Spleen (tissue), 11 donors: ENCODE data around the gene WASF2. TPM values are rescaled to one million over a fixed set of nuclear protein-coding genes. Genes with fewer than 3 reads are reported as not detected.
A peak's percentile ranks its signal among the peaks of the same experiment; 100 is the strongest.

Source experiments
- DNase-seq: peaks from one replicate; pipeline ENCODE4 v3.0.0-alpha.2; 2020
- H3K27ac ChIP-seq, 8 donors: fragments of 200-600 bp; sonication (generic) in 7 of 8; 1 replicate in 4 of 8; 2 replicates in 4 of 8; pipeline versions ENCODE4 v1.5.0 to v1.8.0; 2016 to 2021; ENCODE audit warnings: inconsistent platforms in 4 of 8, mild to moderate bottlenecking in 4 of 8, moderate library complexity in 1 of 8
- H3K27me3 ChIP-seq, 7 donors: fragments of 200-600 bp; sonication (generic) in 6 of 7; replicated peaks in 1 of 7; 1 replicate in 4 of 7; 2 replicates in 3 of 7; pipeline versions ENCODE4 v1.5.0 to v1.8.0; 2016 to 2021; ENCODE audit warnings: inconsistent platforms in 3 of 7, mild to moderate bottlenecking in 1 of 7
- H3K36me3 ChIP-seq, 6 donors: fragments of 200-600 bp; sonication (generic) in 5 of 6; 1 replicate in 4 of 6; 2 replicates in 2 of 6; pipeline versions ENCODE4 v1.5.0 to v1.8.0; 2016 to 2021; ENCODE audit warnings: inconsistent platforms in 2 of 6
- H3K4me1 ChIP-seq, 6 donors: fragments of 200-600 bp; sonication (generic) in 5 of 6; 1 replicate in 3 of 6; 2 replicates in 3 of 6; pipeline versions ENCODE4 v1.5.0 to v1.8.0; 2016 to 2021; ENCODE audit warnings: inconsistent platforms in 3 of 6
- H3K4me3 ChIP-seq, 8 donors: fragments of 200-600 bp; sonication (generic) in 7 of 8; 1 replicate in 4 of 8; 2 replicates in 4 of 8; pipeline versions ENCODE4 v1.5.0 to v1.8.0; 2016 to 2021; ENCODE audit warnings: inconsistent platforms in 4 of 8, mild to moderate bottlenecking in 4 of 8, moderate library complexity in 2 of 8
- H3K9me3 ChIP-seq, 8 donors: fragments of 200-600 bp; sonication (generic) in 7 of 8; 1 replicate in 4 of 8; 2 replicates in 4 of 8; pipeline versions ENCODE4 v1.5.0 to v1.8.0; 2016 to 2021; ENCODE audit warnings: inconsistent platforms in 4 of 8
- POLR2A ChIP-seq, 3 donors: fragments of 450-650 bp; IDR thresholded peaks; one replicate each; pipeline ENCODE4 v1.5.1; 2017; ENCODE audit warnings: antibody characterized with exemption in 3 of 3, mild to moderate bottlenecking in 1 of 3
- POLR2AphosphoS5 ChIP-seq, 3 donors: sonication (generic); formaldehyde crosslinking; IDR thresholded peaks; one replicate each; pipeline ENCODE4 v1.5.1; 2017; ENCODE audit warnings: antibody characterized with exemption in 3 of 3
- WGBS, 5 donors: extraction: QIAGEN DNeasy Blood & Tissue Kit in 3 of 5; methylation state at CpG; one replicate each; pipeline versions ENCODE4 v1.1.5 to v1.1.7; 2013 to 2018; 5-methylcytosine and 5-hydroxymethylcytosine counted together
- intact Hi-C: fragments of 100-400 bp; cut with DNase I; formaldehyde crosslinking; loops from one replicate; pipeline ENCODE4 v1.15.0; 2023; ENCODE audit warnings: low total_unique reads
- polyA plus RNA-seq, 3 donors: library from polyadenylated mRNA; stranded (reverse); fragments of 200-250 nt; gene quantifications; one replicate each; pipeline ENCODE4 v1.2.1, GENCODE V29; 2013
- total RNA-seq, 7 donors: library from RNA; depleted of rRNA in 3 of 7; stranded (reverse); fragments of >200 nt in 3 of 7; fragmentation: NEBNext Ultra II Directional in 4 of 7; extraction: Animal tissue kit (Norgen Biotek cat#: 25700) in 4 of 7; gene quantifications; one replicate each; pipeline versions ENCODE4 v1.1.0 to v1.2.1, GENCODE V29; 2016 to 2021
- TF ChIP-seq, protein P1 (sequence below), 11 experiments: fragments of 200-600 bp in 7 of 11; fragments of 450-650 bp in 4 of 11; sonication (generic) in 4 of 11; IDR thresholded peaks in 8 of 11; conservative IDR thresholded peaks in 3 of 11; 1 replicate in 7 of 11; 2 replicates in 4 of 11; pipeline versions ENCODE4 v1.4.0 to v1.8.0; 2016 to 2021; ENCODE audit warnings: antibody characterized with exemption in 11 of 11, inconsistent platforms in 4 of 11, mild to moderate bottlenecking in 1 of 11
- donor health status: healthy with polysubstance abuse.
- donor health status: DM: no; HTN: no; CAD: no; lungs with moderate emphysema.
- donor health status: DM: no; HTN: no; CAD: no.
- donor health status: Bipolar disorder and iron deficiency.
- donor health status: healthy.
- donor health status: DM: no; HTN: no; CAD: no.
- donor health status: DM: yes; HTN: yes; CAD: no.

Gene WASF2
- total and polyA plus RNA-seq, 10 donors, result 17.2 to 196 (median 95.6) TPM

DNA sequence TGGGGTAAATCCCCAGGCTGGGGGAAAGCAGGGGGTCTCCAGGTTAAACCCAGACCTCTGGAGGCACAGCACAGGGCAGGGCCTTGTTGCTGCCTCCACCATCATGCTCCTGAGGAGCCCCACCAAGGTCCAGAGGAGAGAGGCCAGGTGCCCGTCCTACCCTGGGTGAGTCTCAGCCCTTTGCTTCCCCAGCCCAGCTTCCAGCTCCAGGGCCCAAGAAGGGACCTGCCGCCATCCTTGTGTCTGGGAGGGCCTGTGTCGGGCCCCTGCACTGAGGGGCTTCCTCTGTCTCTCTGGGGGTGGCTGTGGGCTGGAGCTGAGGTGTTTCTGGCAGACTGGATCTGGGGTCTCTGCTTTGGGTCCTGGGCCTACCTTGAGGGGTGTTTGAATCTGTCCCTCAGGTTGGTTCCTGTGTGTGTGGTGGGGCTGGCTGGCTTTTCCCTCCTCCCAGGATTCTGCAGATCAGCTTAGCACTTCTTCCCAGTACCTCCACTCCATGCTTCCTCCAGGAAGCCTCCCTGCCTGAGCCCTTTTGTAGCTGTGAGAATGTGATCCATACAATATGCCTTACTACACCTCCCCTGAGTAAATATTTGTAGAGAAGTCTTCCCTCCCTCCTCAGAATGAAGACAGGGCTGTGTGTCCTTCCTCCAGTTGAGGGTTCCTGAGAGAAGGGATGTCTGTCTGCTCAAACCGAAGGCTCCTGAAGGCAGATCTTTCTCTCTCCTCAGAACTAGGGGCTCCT is 91.4 kb downstream of the WASF2 start:
- Histone ChIP-seq H3K27me3 (no peaks in the 10 kb centered on the region), H3K4me1 (peaks cover 22 to 82% (median 35%) of the 10 kb centered on the region in 6 donors), H3K36me3 (no peaks in the 10 kb centered on the region), H3K27ac (no peak overlapping the region), H3K9me3 (no peaks in the 10 kb centered on the region), H3K4me3 (no peak overlapping the region)
- DNase-seq, result no peak
- WGBS, 5 donors, result 73 to 87% (median 80%) methylated on average over 2 to 4 of the region's 4 CpGs
- TF ChIP-seq POLR2AphosphoS5 (IDR thresholded peaks at IDR 0.05) (peak in 2 of 3 donors; percentile 30 to 75), POLR2A (IDR thresholded peaks at IDR 0.05) (no peak)
- TF ChIP-seq, protein P1, sequence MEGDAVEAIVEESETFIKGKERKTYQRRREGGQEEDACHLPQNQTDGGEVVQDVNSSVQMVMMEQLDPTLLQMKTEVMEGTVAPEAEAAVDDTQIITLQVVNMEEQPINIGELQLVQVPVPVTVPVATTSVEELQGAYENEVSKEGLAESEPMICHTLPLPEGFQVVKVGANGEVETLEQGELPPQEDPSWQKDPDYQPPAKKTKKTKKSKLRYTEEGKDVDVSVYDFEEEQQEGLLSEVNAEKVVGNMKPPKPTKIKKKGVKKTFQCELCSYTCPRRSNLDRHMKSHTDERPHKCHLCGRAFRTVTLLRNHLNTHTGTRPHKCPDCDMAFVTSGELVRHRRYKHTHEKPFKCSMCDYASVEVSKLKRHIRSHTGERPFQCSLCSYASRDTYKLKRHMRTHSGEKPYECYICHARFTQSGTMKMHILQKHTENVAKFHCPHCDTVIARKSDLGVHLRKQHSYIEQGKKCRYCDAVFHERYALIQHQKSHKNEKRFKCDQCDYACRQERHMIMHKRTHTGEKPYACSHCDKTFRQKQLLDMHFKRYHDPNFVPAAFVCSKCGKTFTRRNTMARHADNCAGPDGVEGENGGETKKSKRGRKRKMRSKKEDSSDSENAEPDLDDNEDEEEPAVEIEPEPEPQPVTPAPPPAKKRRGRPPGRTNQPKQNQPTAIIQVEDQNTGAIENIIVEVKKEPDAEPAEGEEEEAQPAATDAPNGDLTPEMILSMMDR (IDR thresholded peaks at IDR 0.05 in 8 of 11, conservative IDR thresholded peaks at IDR 0.05 in 3 of 11), result no peak
- intact Hi-C loops, result no loop called here

GRCh38 chr1:27397749-27398148 is 92.2 kb downstream of the WASF2 start:
- Histone ChIP-seq H3K27me3 (no peaks in the 10 kb centered on the region), H3K27ac (no peak overlapping the region), H3K9me3 (no peaks in the 10 kb centered on the region), H3K4me3 (no peak overlapping the region), H3K36me3 (no peaks in the 10 kb centered on the region), H3K4me1 (peaks cover 14 to 82% (median 30%) of the 10 kb centered on the region in 6 donors)
- intact Hi-C loops, result no loop called here
- DNase-seq, result no peak
- WGBS, 5 donors, result 77 to 88% (median 85%) methylated on average over 7 of the region's 7 CpGs
- TF ChIP-seq POLR2AphosphoS5 (IDR thresholded peaks at IDR 0.05), result no peak
- TF ChIP-seq, protein P1 (IDR thresholded peaks at IDR 0.05 in 8 of 11, conservative IDR thresholded peaks at IDR 0.05 in 3 of 11), result no peak
- no peak for TF ChIP-seq POLR2A (IDR thresholded peaks at IDR 0.05)

GRCh38 chr1:27397110-27397509 is 92.9 kb downstream of the WASF2 start:
- intact Hi-C loops, result no loop called here
- WGBS, 5 donors, result 77 to 98% (median 90%) methylated on average over 2 to 3 of the region's 3 CpGs

More at GRCh38 chr1:27397110-27397509, 92.9 kb downstream of the WASF2 start:
- no peak for DNase-seq
- TF ChIP-seq POLR2A (IDR thresholded peaks at IDR 0.05) (no peak), POLR2AphosphoS5 (IDR thresholded peaks at IDR 0.05) (no peak)
- TF ChIP-seq, protein P1 (IDR thresholded peaks at IDR 0.05 in 8 of 11, conservative IDR thresholded peaks at IDR 0.05 in 3 of 11), result no peak
- Histone ChIP-seq H3K36me3 (no peaks in the 10 kb centered on the region), H3K27me3 (peaks cover 0 to 1% (median 0%) of the 10 kb centered on the region in 7 donors), H3K4me3 (no peak overlapping the region), H3K4me1 (peaks cover 16 to 82% (median 30%) of the 10 kb centered on the region in 6 donors), H3K9me3 (no peaks in the 10 kb centered on the region), H3K27ac (no peak overlapping the region)
